Liver (tissue), 9 donors: Measurements from ENCODE around the gene GTF2IRD1. TPM values are rescaled to one million over a fixed set of nuclear protein-coding genes. Genes with fewer than 3 reads are reported as not detected.

ENCODE experiments used
- DNase-seq: peaks from one replicate; pipeline ENCODE4 v3.0.0-alpha.2; 2017; ENCODE audit warnings: low spot score
- H3K27ac ChIP-seq, 2 donors: one replicate each; pipeline ENCODE4 v1.7.0; 2013; ENCODE audit warnings: inconsistent platforms in 2 of 2, low read length in 2 of 2, control low read depth in 1 of 2, low read depth in 1 of 2, mild to moderate bottlenecking in 1 of 2
- H3K27me3 ChIP-seq, 4 donors: one replicate each; pipeline versions ENCODE4 v1.6.1 to v1.7.0; 2013; ENCODE audit warnings: low read length in 3 of 4, inconsistent platforms in 1 of 4, mild to moderate bottlenecking in 1 of 4, moderate library complexity in 1 of 4; ENCODE audit not compliant: control insufficient read depth in 4 of 4, insufficient read depth in 4 of 4
- H3K36me3 ChIP-seq, 4 donors: one replicate each; pipeline versions ENCODE4 v1.6.1 to v1.7.0; 2013; ENCODE audit warnings: low read length in 3 of 4, mild to moderate bottlenecking in 3 of 4, low read depth in 1 of 4, moderate library complexity in 1 of 4; ENCODE audit not compliant: control insufficient read depth in 4 of 4, insufficient read depth in 3 of 4
- H3K4me1 ChIP-seq, 4 donors: one replicate each; pipeline versions ENCODE4 v1.6.1 to v1.7.0; 2013; ENCODE audit warnings: low read length in 3 of 4, mild to moderate bottlenecking in 3 of 4, moderate library complexity in 1 of 4; ENCODE audit not compliant: control insufficient read depth in 4 of 4, insufficient read depth in 4 of 4
- H3K4me3 ChIP-seq, 3 donors: one replicate each; pipeline versions ENCODE4 v1.6.1 to v1.7.0; 2013; ENCODE audit warnings: low read length in 3 of 3, control low read depth in 1 of 3, low read depth in 1 of 3, mild to moderate bottlenecking in 1 of 3
- H3K9ac ChIP-seq, 2 donors: one replicate each; pipeline ENCODE4 v1.7.0; 2013; ENCODE audit warnings: low read length in 2 of 2, mild to moderate bottlenecking in 2 of 2, moderate library complexity in 2 of 2, control low read depth in 1 of 2, low read depth in 1 of 2
- H3K9me3 ChIP-seq, 4 donors: one replicate each; pipeline versions ENCODE4 v1.6.1 to v1.7.0; 2013; ENCODE audit warnings: low read length in 3 of 4; ENCODE audit not compliant: control insufficient read depth in 4 of 4
- ATF3 ChIP-seq: IDR thresholded peaks from 2 replicates; pipeline ENCODE4 v1.6.1; 2016; ENCODE audit warnings: antibody characterized with exemption
- CTCF ChIP-seq: fragments of 150-350 bp; IDR thresholded peaks from 2 replicates; pipeline ENCODE4 v1.5.1; 2017; ENCODE audit warnings: improper control_type of control experiment, low read depth, low read length; ENCODE audit not compliant: missing input control
- EGR1 ChIP-seq, 2 donors: IDR thresholded peaks; 2 replicates each; pipeline ENCODE4 v1.6.1; 2016 to 2018; ENCODE audit warnings: antibody characterized with exemption in 2 of 2, low read depth in 2 of 2
- FOXA1 ChIP-seq: IDR thresholded peaks from 2 replicates; pipeline ENCODE4 v1.6.1; 2016; ENCODE audit warnings: antibody characterized with exemption
- FOXA2 ChIP-seq: IDR thresholded peaks from 2 replicates; pipeline ENCODE4 v1.6.1; 2016; ENCODE audit warnings: antibody characterized with exemption
- GABPA ChIP-seq, 2 donors: IDR thresholded peaks in 1 of 2; conservative IDR thresholded peaks in 1 of 2; 2 replicates each; pipeline ENCODE4 v1.6.1; 2016; ENCODE audit warnings: antibody characterized with exemption in 2 of 2, mild to moderate bottlenecking in 1 of 2, moderate library complexity in 1 of 2
- HNF4A ChIP-seq, 2 donors: conservative IDR thresholded peaks; 2 replicates each; pipeline ENCODE4 v1.6.1; 2016; ENCODE audit warnings: antibody characterized with exemption in 2 of 2, mild to moderate bottlenecking in 2 of 2
- HNF4G ChIP-seq: IDR thresholded peaks from 2 replicates; pipeline ENCODE4 v1.6.1; 2016; ENCODE audit warnings: antibody characterized with exemption
- JUND ChIP-seq, 2 donors: IDR thresholded peaks; 2 replicates each; pipeline ENCODE4 v1.6.1; 2016; ENCODE audit warnings: antibody characterized with exemption in 2 of 2
- NR2F2 ChIP-seq: IDR thresholded peaks from 2 replicates; pipeline ENCODE4 v1.6.1; 2016; ENCODE audit warnings: antibody characterized with exemption
- RAD21 ChIP-seq, 2 donors: IDR thresholded peaks; 2 replicates each; pipeline ENCODE4 v1.6.1; 2016; ENCODE audit warnings: antibody characterized with exemption in 2 of 2, mild to moderate bottlenecking in 2 of 2
- REST ChIP-seq: IDR thresholded peaks from 2 replicates; pipeline ENCODE4 v1.6.1; 2016; ENCODE audit warnings: antibody characterized with exemption, mild to moderate bottlenecking
- RXRA ChIP-seq, 2 donors: IDR thresholded peaks; 2 replicates each; pipeline ENCODE4 v1.6.1; 2017 to 2018; ENCODE audit warnings: antibody characterized with exemption in 2 of 2, mild to moderate bottlenecking in 1 of 2
- SP1 ChIP-seq: IDR thresholded peaks from 2 replicates; pipeline ENCODE4 v1.6.1; 2018; ENCODE audit warnings: antibody characterized with exemption, mild to moderate bottlenecking
- TAF1 ChIP-seq: conservative IDR thresholded peaks from 2 replicates; pipeline ENCODE4 v1.6.1; 2016; ENCODE audit warnings: antibody characterized with exemption, mild to moderate bottlenecking
- YY1 ChIP-seq: IDR thresholded peaks from 2 replicates; pipeline ENCODE4 v1.6.1; 2016; ENCODE audit warnings: antibody characterized with exemption, mild to moderate bottlenecking
- ZBTB33 ChIP-seq: IDR thresholded peaks from 2 replicates; pipeline ENCODE4 v1.6.1; 2016; ENCODE audit warnings: antibody characterized with exemption
- WGBS: extraction: QIAGEN DNeasy Blood & Tissue Kit; methylation state at CpG from one replicate; pipeline ENCODE4 v1.1.7; 2013; 5-methylcytosine and 5-hydroxymethylcytosine counted together
- polyA plus RNA-seq, 2 donors: library from polyadenylated mRNA; stranded (reverse) in 1 of 2; unstranded in 1 of 2; fragments of 200-250 nt in 1 of 2; fragments of >200 nt in 1 of 2; fragmentation: Nextera tagmentation in 1 of 2; extraction: Ambion mirVana in 1 of 2; gene quantifications; one replicate each; pipeline versions ENCODE4 v1.2.1 to v1.2.3, GENCODE V29; 2013 to 2015
- total RNA-seq, 2 donors: library from RNA; depleted of rRNA; stranded (reverse); fragments of >200 nt; gene quantifications; one replicate each; pipeline ENCODE4 v1.2.3, GENCODE V29; 2014
- TF ChIP-seq, protein P1 (sequence below): IDR thresholded peaks from 2 replicates; pipeline ENCODE4 v1.6.1; 2016; ENCODE audit warnings: antibody characterized with exemption
- donor health status: healthy.
- donor health status: healthy.
- donor health status: healthy.
- donor health status: healthy.
- donor health status: healthy.

GTF2IRD1 gene
- total and polyA plus RNA-seq, 4 donors, result 2.0 to 7.4 (median 3.3) TPM

DNA sequence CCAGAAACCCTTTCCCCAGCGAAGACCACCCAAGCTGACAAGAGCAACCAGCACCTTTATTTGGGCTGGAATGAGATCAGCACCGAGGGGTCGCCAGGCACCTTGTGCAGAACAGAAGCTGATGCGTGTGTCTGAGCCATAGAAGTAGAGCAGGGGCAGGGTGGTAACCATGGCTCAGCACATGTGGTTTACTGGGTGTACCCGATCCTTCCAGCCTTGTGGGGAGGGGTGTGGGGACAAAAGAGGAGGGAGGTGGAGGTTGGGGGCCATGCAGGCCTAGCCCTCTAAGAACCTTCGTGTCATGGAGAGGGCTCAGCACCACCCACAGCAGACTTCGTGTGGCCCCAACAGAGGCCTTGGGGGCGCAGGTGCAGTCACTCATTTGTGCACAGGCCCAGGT, 119.8 kb downstream of the GTF2IRD1 start:
- no peak overlapping the region for H3K4me3 ChIP-seq
- WGBS, result 92% methylated on average over 8 of the region's 8 CpGs
- no peak overlapping the region for H3K9ac ChIP-seq
- no peaks in the 10 kb centered on the region for H3K36me3 ChIP-seq
- H3K27ac ChIP-seq, result no peak overlapping the region
- DNase-seq, result no peak
- TF ChIP-seq GABPA (IDR thresholded peaks at IDR 0.05 in 1 of 2, conservative IDR thresholded peaks at IDR 0.05 in 1 of 2) (no peak), REST (no peak), ATF3 (no peak), CTCF (no peak), YY1 (no peak), RXRA (IDR thresholded peaks at IDR 0.05) (no peak), ZBTB33 (no peak), JUND (IDR thresholded peaks at IDR 0.05) (no peak), TAF1 (no peak), SP1 (no peak), FOXA1 (no peak), EGR1 (IDR thresholded peaks at IDR 0.05; ENCODE audit: low read depth in 2 of 2) (no peak), HNF4G (no peak), FOXA2 (no peak), NR2F2 (no peak), HNF4A (conservative IDR thresholded peaks at IDR 0.05) (no peak), RAD21 (IDR thresholded peaks at IDR 0.05) (no peak)
- TF ChIP-seq, protein P1, sequence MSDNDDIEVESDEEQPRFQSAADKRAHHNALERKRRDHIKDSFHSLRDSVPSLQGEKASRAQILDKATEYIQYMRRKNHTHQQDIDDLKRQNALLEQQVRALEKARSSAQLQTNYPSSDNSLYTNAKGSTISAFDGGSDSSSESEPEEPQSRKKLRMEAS, result no peak
- H3K4me1 ChIP-seq, result peaks cover 0 to 6% (median 0%) of the 10 kb centered on the region in 4 donors
- no peaks in the 10 kb centered on the region for H3K9me3 ChIP-seq
- H3K27me3 ChIP-seq, result no peaks in the 10 kb centered on the region
